Breast epithelium (tissue), 4 donors: Measurements from ENCODE around the gene LONP2. TPM values are rescaled to one million over a fixed set of nuclear protein-coding genes. Genes with fewer than 3 reads are reported as not detected.

Experiments used
- DNase-seq, 2 donors: peaks; one replicate each; pipeline ENCODE4 v3.0.0-alpha.2; 2019; ENCODE audit warnings: low spot score in 2 of 2
- H3K27ac ChIP-seq, 2 donors: fragments of 200-600 bp; sonication (generic) in 1 of 2; one replicate each; pipeline ENCODE4 v1.5.1; 2016 to 2019; ENCODE audit warnings: mild to moderate bottlenecking in 1 of 2
- H3K27me3 ChIP-seq, 2 donors: fragments of 200-600 bp; sonication (generic) in 1 of 2; one replicate each; pipeline versions ENCODE4 v1.5.1 to v1.6.0; 2017 to 2019; ENCODE audit warnings: control low read depth in 1 of 2, mild to moderate bottlenecking in 1 of 2
- H3K36me3 ChIP-seq: fragments of 200-600 bp; one replicate; pipeline ENCODE4 v1.5.1; 2019
- H3K4me1 ChIP-seq, 2 donors: fragments of 200-600 bp; sonication (generic); one replicate each; pipeline ENCODE4 v1.5.1; 2016 to 2019; ENCODE audit warnings: control low read depth in 1 of 2
- H3K4me3 ChIP-seq, 3 donors: fragments of 200-600 bp; sonication (generic); 1 replicate in 2 of 3; 2 replicates in 1 of 3; pipeline ENCODE4 v1.5.1; 2016 to 2019; ENCODE audit warnings: mild to moderate bottlenecking in 3 of 3, moderate library complexity in 2 of 3
- H3K9me3 ChIP-seq, 2 donors: fragments of 200-600 bp; sonication (generic) in 1 of 2; one replicate each; pipeline ENCODE4 v1.5.1; 2016 to 2019; ENCODE audit warnings: control low read depth in 1 of 2
- POLR2A ChIP-seq: fragments of 450-650 bp; IDR thresholded peaks from one replicate; pipeline ENCODE4 v1.6.1; 2016; ENCODE audit warnings: antibody characterized with exemption, mild to moderate bottlenecking, moderate library complexity
- POLR2AphosphoS5 ChIP-seq, 3 donors: sonication (generic); formaldehyde crosslinking; IDR thresholded peaks; one replicate each; pipeline ENCODE4 v1.6.1; 2017; ENCODE audit warnings: antibody characterized with exemption in 3 of 3
- intact Hi-C: fragments of 100-400 bp; cut with DNase I; formaldehyde crosslinking; loops from one replicate; pipeline ENCODE4 v1.15.1; 2023; ENCODE audit warnings: low total_unique reads
- total RNA-seq, 3 donors: library from RNA; depleted of rRNA; stranded (reverse); fragments of >200 nt; gene quantifications; one replicate each; pipeline ENCODE4 v1.1.0, GENCODE V29; 2016
- TF ChIP-seq, protein P1 (sequence below), 3 donors: fragments of 450-650 bp; IDR thresholded peaks; one replicate each; pipeline ENCODE4 v1.5.1; 2016 to 2017; ENCODE audit warnings: antibody characterized with exemption in 3 of 3, mild to moderate bottlenecking in 3 of 3, moderate library complexity in 3 of 3

Gene LONP2
- total RNA-seq, 3 donors from 2014 or later = 66.6 to 106 (median 98.9) TPM

DNA sequence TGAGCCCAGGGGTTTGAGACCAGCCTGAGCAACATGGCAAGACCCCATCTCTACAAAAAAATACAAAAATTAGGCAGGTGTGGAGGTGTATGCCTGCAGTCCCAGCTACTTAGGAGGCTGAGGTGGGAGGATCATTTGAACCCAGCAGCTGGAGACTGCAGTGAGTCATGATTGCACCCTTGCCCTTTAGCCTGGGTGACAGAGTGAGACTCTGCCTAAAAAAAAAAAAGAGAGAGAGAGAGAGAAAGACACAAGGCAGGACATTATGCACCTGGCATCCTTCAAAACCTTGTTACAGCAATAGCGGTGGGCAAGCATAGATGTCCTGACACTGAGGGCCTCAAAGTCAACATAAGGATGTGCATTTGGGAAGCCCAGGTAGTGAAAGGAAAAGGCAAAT is 161.1 kb downstream of the LONP2 start:
- intact Hi-C loops = no loop called here
- Histone ChIP-seq H3K4me3 (no peak overlapping the region), H3K27me3 (no peaks in the 10 kb centered on the region), H3K9me3 (no peaks in the 10 kb centered on the region), H3K36me3 (no peaks in the 10 kb centered on the region), H3K4me1 (no peaks in the 10 kb centered on the region), H3K27ac (no peak overlapping the region)
- TF ChIP-seq POLR2AphosphoS5 (IDR thresholded peaks at IDR 0.05) = no peak
- TF ChIP-seq, protein P1, sequence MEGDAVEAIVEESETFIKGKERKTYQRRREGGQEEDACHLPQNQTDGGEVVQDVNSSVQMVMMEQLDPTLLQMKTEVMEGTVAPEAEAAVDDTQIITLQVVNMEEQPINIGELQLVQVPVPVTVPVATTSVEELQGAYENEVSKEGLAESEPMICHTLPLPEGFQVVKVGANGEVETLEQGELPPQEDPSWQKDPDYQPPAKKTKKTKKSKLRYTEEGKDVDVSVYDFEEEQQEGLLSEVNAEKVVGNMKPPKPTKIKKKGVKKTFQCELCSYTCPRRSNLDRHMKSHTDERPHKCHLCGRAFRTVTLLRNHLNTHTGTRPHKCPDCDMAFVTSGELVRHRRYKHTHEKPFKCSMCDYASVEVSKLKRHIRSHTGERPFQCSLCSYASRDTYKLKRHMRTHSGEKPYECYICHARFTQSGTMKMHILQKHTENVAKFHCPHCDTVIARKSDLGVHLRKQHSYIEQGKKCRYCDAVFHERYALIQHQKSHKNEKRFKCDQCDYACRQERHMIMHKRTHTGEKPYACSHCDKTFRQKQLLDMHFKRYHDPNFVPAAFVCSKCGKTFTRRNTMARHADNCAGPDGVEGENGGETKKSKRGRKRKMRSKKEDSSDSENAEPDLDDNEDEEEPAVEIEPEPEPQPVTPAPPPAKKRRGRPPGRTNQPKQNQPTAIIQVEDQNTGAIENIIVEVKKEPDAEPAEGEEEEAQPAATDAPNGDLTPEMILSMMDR (IDR thresholded peaks at IDR 0.05) = no peak
- TF ChIP-seq POLR2A = no peak
- DNase-seq = no peak

DNA sequence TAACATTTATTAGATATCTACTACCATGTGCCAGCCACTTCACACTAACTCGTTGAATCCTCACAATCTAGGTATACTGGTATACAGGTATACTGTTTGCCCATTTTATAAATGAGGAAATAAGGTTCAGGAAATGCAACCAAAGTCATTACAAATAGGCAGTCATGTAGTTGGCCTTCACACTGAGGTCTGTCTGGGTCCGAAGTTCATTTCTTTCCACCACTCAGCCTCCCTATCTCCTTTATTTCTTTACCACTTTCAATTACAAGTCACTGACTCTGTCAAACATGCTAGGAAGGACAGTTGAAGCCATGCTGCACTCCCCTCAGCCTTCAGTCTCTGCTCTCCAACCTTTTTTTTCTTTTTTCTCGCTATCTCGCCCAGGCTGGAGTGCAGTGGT is 161.8 kb downstream of the LONP2 start:
- H3K4me1 ChIP-seq = no peaks in the 10 kb centered on the region
- H3K4me3 ChIP-seq = no peak overlapping the region
- no peak for TF ChIP-seq POLR2AphosphoS5 (IDR thresholded peaks at IDR 0.05)
- no peak for TF ChIP-seq POLR2A
- TF ChIP-seq, protein P1 (IDR thresholded peaks at IDR 0.05) = no peak
- intact Hi-C loops = no loop called here
- no peaks in the 10 kb centered on the region for H3K27me3 ChIP-seq
- H3K36me3 ChIP-seq = no peaks in the 10 kb centered on the region
- DNase-seq = no peak
- H3K9me3 ChIP-seq = no peaks in the 10 kb centered on the region
- H3K27ac ChIP-seq = no peak overlapping the region

Other genes with a start within 250 kb of the LONP2 start
- gene ABCC12, start 88.3 kb upstream of the LONP2 start, total RNA-seq = 1 to 10 TPM in 1 of 3 donors, under 1 TPM in 1, not detected in 1; 0.15 to 1.6 TPM
- gene ABCC11, start 3.2 kb downstream of the LONP2 start, total RNA-seq = 10 to 100 TPM in 1 of 3 donors, 1 to 10 TPM in 1, under 1 TPM in 1; 0.32 to 31.8 (median 5.4) TPM
- 10 to 100 TPM; 36.2 to 45.2 (median 44.2) TPM for gene SIAH1, start 141.1 kb downstream of the LONP2 start, total RNA-seq